Measurements from ENCODE around the gene SEPTIN1.

DNA sequence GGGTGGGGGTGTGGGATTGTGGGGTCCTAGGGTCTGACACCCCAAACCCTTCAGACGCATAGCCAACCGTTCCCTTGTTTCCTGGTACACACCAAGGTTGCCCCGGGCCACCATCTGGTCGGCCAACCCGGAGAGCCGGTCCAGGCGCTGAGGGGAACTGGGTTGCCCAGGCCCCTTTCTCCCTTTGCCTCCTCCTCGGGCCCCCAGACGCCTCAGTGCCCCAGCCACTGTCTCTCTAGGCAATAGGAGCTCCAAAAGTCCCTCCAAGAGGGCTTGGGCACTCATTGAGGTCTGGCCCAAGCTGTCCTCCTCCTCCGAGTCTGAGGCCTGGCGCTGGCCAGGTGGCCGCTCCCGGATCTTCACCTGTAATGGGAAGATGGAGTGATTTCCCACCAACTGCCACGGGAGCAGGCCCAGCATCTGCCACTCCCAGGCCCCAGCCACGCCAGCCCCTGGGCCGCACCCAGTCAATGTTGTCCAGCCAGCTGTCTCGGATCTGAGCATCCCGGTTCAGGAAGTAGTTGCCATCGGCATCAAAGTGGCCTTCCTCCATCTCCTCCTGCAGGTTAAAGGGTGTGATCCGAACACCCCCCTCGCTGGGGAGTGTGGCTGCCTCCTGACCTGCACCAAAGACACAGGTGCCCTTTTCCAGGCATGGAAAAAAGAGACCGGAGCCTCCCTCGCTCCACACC lies 28.8 kb downstream of the SEPTIN1 start:
- TF ChIP-seq, protein P1, sequence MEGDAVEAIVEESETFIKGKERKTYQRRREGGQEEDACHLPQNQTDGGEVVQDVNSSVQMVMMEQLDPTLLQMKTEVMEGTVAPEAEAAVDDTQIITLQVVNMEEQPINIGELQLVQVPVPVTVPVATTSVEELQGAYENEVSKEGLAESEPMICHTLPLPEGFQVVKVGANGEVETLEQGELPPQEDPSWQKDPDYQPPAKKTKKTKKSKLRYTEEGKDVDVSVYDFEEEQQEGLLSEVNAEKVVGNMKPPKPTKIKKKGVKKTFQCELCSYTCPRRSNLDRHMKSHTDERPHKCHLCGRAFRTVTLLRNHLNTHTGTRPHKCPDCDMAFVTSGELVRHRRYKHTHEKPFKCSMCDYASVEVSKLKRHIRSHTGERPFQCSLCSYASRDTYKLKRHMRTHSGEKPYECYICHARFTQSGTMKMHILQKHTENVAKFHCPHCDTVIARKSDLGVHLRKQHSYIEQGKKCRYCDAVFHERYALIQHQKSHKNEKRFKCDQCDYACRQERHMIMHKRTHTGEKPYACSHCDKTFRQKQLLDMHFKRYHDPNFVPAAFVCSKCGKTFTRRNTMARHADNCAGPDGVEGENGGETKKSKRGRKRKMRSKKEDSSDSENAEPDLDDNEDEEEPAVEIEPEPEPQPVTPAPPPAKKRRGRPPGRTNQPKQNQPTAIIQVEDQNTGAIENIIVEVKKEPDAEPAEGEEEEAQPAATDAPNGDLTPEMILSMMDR (conservative IDR thresholded peaks at IDR 0.05; ENCODE audit: low read length): no peak
- no peak for TF ChIP-seq EZH2phosphoT487 (IDR thresholded peaks at IDR 0.05; ENCODE audit: borderline replicate concordance, low read depth, low read length)

All from OCI-LY7 (cell line).